H9 (cell line): Measurements from ENCODE around the gene RPS15A. TPM values are rescaled to one million over a fixed set of nuclear protein-coding genes. Genes with fewer than 3 reads are reported as not detected.

Experiments used
- DNase-seq: peaks from one replicate; pipeline ENCODE4 v3.0.0-alpha.2; 2017
- H2AFZ ChIP-seq: one replicate; pipeline ENCODE4 v1.6.1; 2013; ENCODE audit warnings: mild to moderate bottlenecking, low read length, control low read depth, moderate library complexity
- H2AK5ac ChIP-seq: 2 replicates; pipeline ENCODE4 v1.6.1; 2013; ENCODE audit warnings: low read length, control low read depth, mixed read lengths; ENCODE audit not compliant: insufficient read length
- H2BK120ac ChIP-seq: one replicate; pipeline ENCODE4 v1.6.1; 2013; ENCODE audit warnings: low read depth, mild to moderate bottlenecking, low read length, control low read depth, inconsistent platforms; ENCODE audit not compliant: poor library complexity, severe bottlenecking
- H2BK12ac ChIP-seq: 2 replicates; pipeline ENCODE4 v1.6.1; 2013; ENCODE audit warnings: low read length, control low read depth, mixed read lengths, low read depth; ENCODE audit not compliant: insufficient read length
- H2BK15ac ChIP-seq: 2 replicates; pipeline ENCODE4 v1.6.1; 2013; ENCODE audit warnings: low read depth, low read length, control low read depth
- H2BK20ac ChIP-seq: one replicate; pipeline ENCODE4 v1.6.1; 2013; ENCODE audit warnings: low read depth, mild to moderate bottlenecking, low read length, control low read depth, inconsistent platforms; ENCODE audit not compliant: poor library complexity, severe bottlenecking
- H2BK5ac ChIP-seq: 2 replicates; pipeline ENCODE4 v1.6.1; 2013; ENCODE audit warnings: low read length, control low read depth, mixed read lengths; ENCODE audit not compliant: insufficient read length
- H3K14ac ChIP-seq: 2 replicates; pipeline ENCODE4 v1.6.1; 2013; ENCODE audit warnings: low read length, control low read depth; ENCODE audit not compliant: insufficient read depth
- H3K18ac ChIP-seq: 2 replicates; pipeline ENCODE4 v1.6.1; 2013; ENCODE audit warnings: low read depth, mild to moderate bottlenecking, mixed read lengths, low read length, control low read depth; ENCODE audit not compliant: insufficient read length
- H3K23ac ChIP-seq: 2 replicates; pipeline ENCODE4 v1.6.1; 2013; ENCODE audit warnings: low read length, control low read depth, mixed read lengths, low read depth; ENCODE audit not compliant: insufficient read length
- H3K23me2 ChIP-seq: 2 replicates; pipeline ENCODE4 v1.6.1; 2013; ENCODE audit warnings: low read depth, mild to moderate bottlenecking, mixed read lengths, low read length, control low read depth; ENCODE audit not compliant: insufficient read length, poor library complexity, severe bottlenecking
- H3K27ac ChIP-seq: 2 replicates; pipeline ENCODE4 v1.5.1; 2013; ENCODE audit warnings: low read length, control low read depth, mixed read lengths, low read depth; ENCODE audit not compliant: insufficient read length
- H3K27me3 ChIP-seq: 2 replicates; pipeline ENCODE4 v1.6.1; 2013; ENCODE audit warnings: low read length, control low read depth, inconsistent platforms; ENCODE audit not compliant: insufficient read depth
- H3K4ac ChIP-seq: 2 replicates; pipeline ENCODE4 v1.6.1; 2013; ENCODE audit warnings: low read depth, mild to moderate bottlenecking, control low read depth, inconsistent platforms, low read length, moderate library complexity
- H3K4me1 ChIP-seq: 2 replicates; pipeline ENCODE4 v1.6.1; 2013; ENCODE audit warnings: low read length, control low read depth, inconsistent platforms; ENCODE audit not compliant: insufficient read depth
- H3K4me2 ChIP-seq: 2 replicates; pipeline ENCODE4 v1.6.1; 2013; ENCODE audit warnings: low read length, control low read depth, mixed read lengths; ENCODE audit not compliant: insufficient read length, insufficient read depth
- H3K56ac ChIP-seq: 2 replicates; pipeline ENCODE4 v1.6.1; 2013; ENCODE audit warnings: low read depth, mild to moderate bottlenecking, mixed read lengths, low read length, control low read depth; ENCODE audit not compliant: insufficient read length
- H3K79me1 ChIP-seq: 2 replicates; pipeline ENCODE4 v1.6.1; 2013; ENCODE audit warnings: low read depth, mild to moderate bottlenecking, moderate library complexity, low read length, control low read depth, inconsistent platforms; ENCODE audit not compliant: insufficient read depth, poor library complexity, severe bottlenecking
- H3K79me2 ChIP-seq: 2 replicates; pipeline ENCODE4 v1.6.1; 2013; ENCODE audit warnings: low read length, control low read depth, inconsistent platforms; ENCODE audit not compliant: insufficient read depth
- H3K9ac ChIP-seq: 2 replicates; pipeline ENCODE4 v1.6.1; 2013; ENCODE audit warnings: low read length, control low read depth, mixed read lengths; ENCODE audit not compliant: insufficient read length; ENCODE audit errors: extremely low read depth
- H3K9me3 ChIP-seq: one replicate; pipeline ENCODE4 v1.6.1; 2013; ENCODE audit warnings: low read depth, low read length, inconsistent platforms; ENCODE audit not compliant: control insufficient read depth
- H3T11ph ChIP-seq: one replicate; pipeline ENCODE4 v1.6.1; 2013; ENCODE audit warnings: mild to moderate bottlenecking, low read length, control low read depth, inconsistent platforms
- H4K20me1 ChIP-seq: one replicate; pipeline ENCODE4 v1.6.1; 2013; ENCODE audit not compliant: control insufficient read depth, insufficient read length, insufficient read depth
- H4K5ac ChIP-seq: 2 replicates; pipeline ENCODE4 v1.6.1; 2013; ENCODE audit warnings: low read depth, mild to moderate bottlenecking, mixed read lengths, low read length, control low read depth; ENCODE audit not compliant: insufficient read length
- H4K8ac ChIP-seq: replicated peaks from 2 replicates; pipeline ENCODE4 v1.6.1; 2013; ENCODE audit warnings: low read length, control low read depth, mixed read lengths, low read depth; ENCODE audit not compliant: insufficient read length
- H4K91ac ChIP-seq: 2 replicates; pipeline ENCODE4 v1.6.1; 2013; ENCODE audit warnings: low read depth, mild to moderate bottlenecking, moderate library complexity, mixed read lengths, low read length, control low read depth; ENCODE audit not compliant: insufficient read length
- H3K27ac Mint-ChIP-seq, 3 experiments: 2 replicates in 2 of 3; 3 replicates in 1 of 3; pipeline ENCODE4 v1.8.0; 2020 to 2021; ENCODE audit warnings: mixed read lengths in 3 of 3, mild to moderate bottlenecking in 1 of 3, moderate library complexity in 1 of 3
- H3K27me3 Mint-ChIP-seq: 2 replicates; pipeline ENCODE4 v1.8.0; 2021; ENCODE audit warnings: low read depth, mild to moderate bottlenecking, moderate library complexity, mixed read lengths
- H3K36me3 Mint-ChIP-seq, 3 experiments: 2 replicates in 2 of 3; 3 replicates in 1 of 3; pipeline ENCODE4 v1.8.0; 2020 to 2021; ENCODE audit warnings: low read depth in 3 of 3, mixed read lengths in 3 of 3; ENCODE audit not compliant: insufficient read depth in 1 of 3
- H3K4me1 Mint-ChIP-seq, 2 experiments: 2 replicates each; pipeline ENCODE4 v1.8.0; 2020; ENCODE audit warnings: mixed read lengths in 2 of 2
- H3K4me3 Mint-ChIP-seq, 2 experiments: 2 replicates in 1 of 2; 3 replicates in 1 of 2; pipeline ENCODE4 v1.8.0; 2020 to 2021; ENCODE audit warnings: mild to moderate bottlenecking in 2 of 2, mixed read lengths in 2 of 2, moderate library complexity in 1 of 2
- H3K9me3 Mint-ChIP-seq, 2 experiments: 2 replicates in 1 of 2; 3 replicates in 1 of 2; pipeline ENCODE4 v1.8.0; 2020; ENCODE audit warnings: mild to moderate bottlenecking in 2 of 2, mixed read lengths in 2 of 2, moderate library complexity in 1 of 2
- WGBS: extraction: QIAGEN DNeasy Blood & Tissue Kit; methylation state at CpG from one replicate; pipeline ENCODE4 v1.1.7; 2013; ENCODE audit warnings: missing lambda C conversion rate, low lambda C conversion rate, mixed read lengths; ENCODE audit not compliant: insufficient read length; ENCODE audit errors: extremely low coverage; 5-methylcytosine and 5-hydroxymethylcytosine counted together
- total RNA-seq: library from RNA; stranded (reverse); gene quantifications from 2 replicates; pipeline ENCODE4 v1.2.1, GENCODE V29; 2021
- TF ChIP-seq, protein P1 (sequence below): fragments of 200-600 bp; sonication (generic); conservative IDR thresholded peaks from 3 replicates; pipeline ENCODE4 v1.8.0; 2021; ENCODE audit warnings: antibody characterized with exemption, mild to moderate bottlenecking

Gene RPS15A
- total RNA-seq, 1 experiment from 2014 or later: 1,990 TPM

DNA sequence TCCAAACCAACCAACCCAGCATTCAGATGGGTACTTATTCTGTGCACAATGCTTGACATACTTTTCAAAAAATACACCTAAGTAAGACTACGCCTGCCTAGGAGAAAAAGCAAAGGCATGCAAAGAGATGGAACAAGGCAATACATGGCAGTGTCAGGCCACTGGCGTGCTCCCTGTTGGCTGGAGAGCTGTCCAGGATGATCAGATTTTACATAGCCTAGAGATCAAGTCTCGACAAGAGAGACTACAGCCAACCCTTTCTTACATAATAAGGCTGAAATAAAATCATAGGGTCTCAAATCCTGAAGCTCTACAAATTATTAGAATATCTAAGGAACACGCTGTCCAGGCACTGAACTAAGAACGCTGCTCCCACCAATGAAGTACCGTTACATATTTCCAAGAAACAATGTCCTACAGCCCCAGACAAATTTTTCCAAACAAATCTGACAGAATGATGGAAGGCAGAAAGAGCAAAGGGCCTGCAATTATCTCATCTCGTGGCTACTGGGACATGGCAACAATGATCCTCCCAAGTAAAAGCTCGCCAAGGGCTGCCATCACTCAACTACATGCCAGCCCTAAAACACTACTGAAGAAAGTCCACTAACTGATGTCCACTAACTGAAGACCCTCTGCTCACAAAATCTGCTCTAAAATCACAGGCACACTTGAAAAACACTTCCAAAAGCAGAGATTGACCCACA lies 5.1 kb downstream of the RPS15A start:
- no peak overlapping the region for H2AFZ ChIP-seq
- TF ChIP-seq, protein P1, sequence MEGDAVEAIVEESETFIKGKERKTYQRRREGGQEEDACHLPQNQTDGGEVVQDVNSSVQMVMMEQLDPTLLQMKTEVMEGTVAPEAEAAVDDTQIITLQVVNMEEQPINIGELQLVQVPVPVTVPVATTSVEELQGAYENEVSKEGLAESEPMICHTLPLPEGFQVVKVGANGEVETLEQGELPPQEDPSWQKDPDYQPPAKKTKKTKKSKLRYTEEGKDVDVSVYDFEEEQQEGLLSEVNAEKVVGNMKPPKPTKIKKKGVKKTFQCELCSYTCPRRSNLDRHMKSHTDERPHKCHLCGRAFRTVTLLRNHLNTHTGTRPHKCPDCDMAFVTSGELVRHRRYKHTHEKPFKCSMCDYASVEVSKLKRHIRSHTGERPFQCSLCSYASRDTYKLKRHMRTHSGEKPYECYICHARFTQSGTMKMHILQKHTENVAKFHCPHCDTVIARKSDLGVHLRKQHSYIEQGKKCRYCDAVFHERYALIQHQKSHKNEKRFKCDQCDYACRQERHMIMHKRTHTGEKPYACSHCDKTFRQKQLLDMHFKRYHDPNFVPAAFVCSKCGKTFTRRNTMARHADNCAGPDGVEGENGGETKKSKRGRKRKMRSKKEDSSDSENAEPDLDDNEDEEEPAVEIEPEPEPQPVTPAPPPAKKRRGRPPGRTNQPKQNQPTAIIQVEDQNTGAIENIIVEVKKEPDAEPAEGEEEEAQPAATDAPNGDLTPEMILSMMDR: no peak
- H4K8ac ChIP-seq: no peak overlapping the region
- H3K79me2 ChIP-seq: peaks cover 56% of the 10 kb centered on the region
- H3K9me3 ChIP-seq: no peaks in the 10 kb centered on the region
- H2BK120ac ChIP-seq: no peak overlapping the region
- Mint-ChIP-seq H3K36me3 (peaks cover 63 to 79% (median 71%) of the 10 kb centered on the region in 3 experiments), H3K9me3 (peaks cover 2 to 5% of the 10 kb centered on the region in 2 experiments; a peak in 2 of 5 replicates), H3K27me3 (peaks cover 1% of the 10 kb centered on the region; the same call in 1 of the 2 replicates), H3K27ac (peak overlapping the region in 2 of 3 experiments; percentile 49 to 84; a peak in 2 of 7 replicates), H3K4me3 (peak overlapping the region; percentile 96 to 97), H3K4me1 (peaks cover 34 to 43% of the 10 kb centered on the region in 2 experiments)
- H2BK12ac ChIP-seq: no peak overlapping the region
- 0 out of 2 replicates have a peak, but pooled peaks cover 5% of the 10 kb centered on the region for H3K4me1 ChIP-seq
- no peak overlapping the region for H2AK5ac ChIP-seq
- no peak overlapping the region for H3K23ac ChIP-seq
- DNase-seq: no peak
- H3K4ac ChIP-seq: no peak overlapping the region
- H3T11ph ChIP-seq: no peak overlapping the region
- H3K9ac ChIP-seq: peak overlapping the region; percentile 72
- no peak overlapping the region for H3K18ac ChIP-seq
- no peaks in the 10 kb centered on the region for H4K20me1 ChIP-seq
- no peak overlapping the region for H3K27ac ChIP-seq
- no CpG with 5 or more reads among the region's 8 CpGs for WGBS
- no peak overlapping the region for H3K14ac ChIP-seq
- peaks cover 6% of the 10 kb centered on the region for H3K23me2 ChIP-seq
- H4K5ac ChIP-seq: no peak overlapping the region
- H3K56ac ChIP-seq: no peak overlapping the region
- no peak overlapping the region for H2BK20ac ChIP-seq
- H4K91ac ChIP-seq: no peak overlapping the region
- H3K79me1 ChIP-seq: peaks cover 12% of the 10 kb centered on the region
- H2BK5ac ChIP-seq: no peak overlapping the region
- H3K4me2 ChIP-seq: peak overlapping the region; percentile 43
- no peaks in the 10 kb centered on the region for H3K27me3 ChIP-seq
- no peak overlapping the region for H2BK15ac ChIP-seq
